GM13977 (cell line): ENCODE results near the gene ABT1.

Experiments
- DNase-seq: peaks from one replicate; pipeline ENCODE4 v3.0.0; 2012; ENCODE audit warnings: low spot score
- CTCF ChIP-seq: IDR thresholded peaks from 2 replicates; pipeline ENCODE4 v1.5.1; 2012; ENCODE audit warnings: mild to moderate bottlenecking, control low read depth; ENCODE audit not compliant: insufficient read depth; ENCODE audit errors: extremely low read depth, missing control alignments
- in situ Hi-C: fragments of 300-500 bp; cut with MboI; formaldehyde crosslinking; loops from one replicate; pipeline ENCODE4 v1.12.0; 2022; ENCODE audit warnings: low sequenced_read_pairs, low pct_unique_long_range_greater_than_20kb, mixed read lengths, inconsistent platforms; ENCODE audit not compliant: unreplicated experiment

The ABT1 gene

DNA sequence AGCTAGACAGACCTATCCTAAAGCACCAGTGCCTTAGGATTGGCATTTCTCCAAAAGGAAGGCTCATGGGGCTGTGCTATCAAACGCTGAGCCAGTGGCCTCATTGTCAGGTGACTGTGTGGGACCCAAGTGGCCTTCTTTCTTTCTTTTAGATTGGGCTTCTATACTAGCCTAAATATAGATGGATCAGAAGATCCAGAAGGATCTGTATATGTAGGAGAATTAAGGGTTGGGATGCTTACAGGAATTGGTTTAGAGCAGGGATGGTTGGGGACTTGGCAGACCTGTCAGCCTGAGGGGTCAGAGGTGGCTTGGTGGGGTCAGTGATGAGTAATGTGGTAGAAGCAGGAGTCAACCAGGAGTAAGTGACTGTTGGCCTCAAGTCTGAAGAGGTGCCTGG is 14.8 kb downstream of the ABT1 start:
- in situ Hi-C loops = loop anchor here (10.0 kb wide), 1 partner anchor 473 kb away; no protein-coding TSS in a partner anchor
- TF ChIP-seq CTCF = no peak
- no peak for DNase-seq

- in situ Hi-C loops = loop anchor here (10.0 kb wide), 1 partner anchor 472 kb away; no protein-coding TSS in a partner anchor
- no peak for DNase-seq
- no peak for TF ChIP-seq CTCF
Measured at GRCh38 chr6:26613201-26613600, 16.4 kb downstream of the ABT1 start.

DNA sequence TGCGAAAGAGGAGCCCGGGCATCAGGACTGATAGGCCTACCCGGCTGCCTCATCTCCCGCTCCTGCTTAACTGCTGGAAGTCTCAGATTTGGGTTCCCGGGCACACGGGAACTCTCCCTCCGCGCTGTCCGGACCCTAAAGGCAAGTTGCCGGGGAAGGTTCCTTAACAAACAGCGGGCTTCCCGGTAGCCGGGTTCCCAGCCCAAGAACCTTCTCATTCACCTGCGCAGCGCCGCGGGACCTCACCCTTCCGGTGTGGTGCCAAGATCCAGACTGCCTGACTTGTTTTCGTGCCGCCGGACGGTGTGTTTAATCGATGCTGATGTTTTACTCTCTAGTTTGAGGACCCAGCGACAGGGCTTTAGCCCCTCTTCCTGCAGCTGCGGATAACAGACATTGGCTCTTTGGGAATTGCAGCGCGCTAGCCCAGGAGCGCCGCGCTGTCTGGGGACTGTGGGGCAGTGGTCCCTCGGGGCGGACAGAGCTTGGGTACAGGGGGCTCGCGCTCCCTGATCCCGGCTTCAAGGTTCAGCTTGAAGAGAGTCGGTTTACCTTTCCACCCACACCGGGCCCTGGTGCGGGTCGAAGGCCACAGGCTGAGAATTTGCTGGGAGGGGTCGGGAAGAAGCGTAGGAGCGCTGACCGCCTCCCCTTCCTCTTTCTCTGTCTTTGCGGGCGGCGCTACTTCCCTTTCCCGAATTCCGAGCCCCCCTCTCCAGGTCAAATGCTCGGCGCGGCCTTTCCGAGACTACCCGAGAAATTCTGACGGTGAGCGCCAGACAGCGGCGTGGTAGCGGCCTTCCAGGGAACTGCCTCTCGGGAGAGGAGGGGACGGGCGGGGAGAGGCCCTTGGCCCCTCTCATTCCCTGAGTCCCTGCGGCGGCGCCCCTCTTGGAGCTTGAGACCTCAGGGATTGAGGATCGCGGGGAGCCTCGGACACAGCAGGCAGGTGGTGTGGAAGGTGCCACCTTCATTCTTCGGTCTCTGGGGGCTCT is 17.2 kb downstream of the ABT1 start:
- in situ Hi-C loops = loop anchor here (10.0 kb wide), 1 partner anchor 471 kb away; no protein-coding TSS in a partner anchor
- no peak for DNase-seq
- no peak for TF ChIP-seq CTCF

DNA sequence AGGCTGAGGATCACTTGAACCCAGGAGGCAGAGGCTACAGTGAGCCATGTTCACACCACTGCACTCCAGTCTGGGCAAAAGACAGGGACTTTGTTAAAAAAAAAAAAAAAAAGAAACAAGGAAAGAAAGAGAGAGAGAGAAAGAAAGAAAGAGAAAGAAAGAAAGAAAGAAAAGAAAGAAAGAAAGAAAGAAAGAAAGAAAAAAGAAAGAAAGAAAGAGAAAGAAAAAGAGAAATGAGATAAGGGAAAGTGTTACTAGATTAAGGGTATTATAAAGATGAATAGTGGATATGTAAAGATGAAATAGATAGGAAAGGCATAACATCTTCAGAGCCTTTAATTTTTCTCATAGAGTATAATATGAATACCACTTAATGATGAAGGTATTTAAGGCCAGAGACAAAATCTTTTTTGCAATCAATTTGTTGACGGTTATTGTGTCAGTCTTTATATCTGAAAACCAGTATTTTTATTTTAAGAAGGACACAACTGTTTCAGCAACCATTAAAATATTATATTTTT is 26.6 kb downstream of the ABT1 start:
- no peak for DNase-seq
- TF ChIP-seq CTCF = no peak
- in situ Hi-C loops = no loop called here

DNA sequence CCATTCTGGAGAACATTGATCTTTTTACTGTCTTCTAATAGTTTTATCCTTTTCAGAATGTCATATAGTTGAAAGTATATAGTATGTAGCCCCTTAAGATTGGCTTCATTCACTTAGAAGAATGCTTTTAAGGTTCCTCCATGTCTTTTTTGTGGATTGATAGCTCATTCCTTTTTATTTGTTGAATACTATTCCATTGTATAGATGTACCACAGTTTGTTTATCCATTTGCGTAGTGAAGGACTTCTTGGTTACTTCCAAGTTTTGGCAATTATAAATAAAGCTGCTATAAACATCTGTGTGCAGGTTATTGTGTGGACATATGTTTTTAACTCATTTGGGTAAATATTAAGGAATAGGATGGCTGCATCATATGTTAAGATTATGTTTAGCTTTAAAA is 27.8 kb downstream of the ABT1 start:
- DNase-seq = no peak
- TF ChIP-seq CTCF = no peak
- in situ Hi-C loops = no loop called here

GRCh38 chr6:26627843-26628242 is 31.1 kb downstream of the ABT1 start:
- DNase-seq = no peak
- in situ Hi-C loops = no loop called here
- no peak for TF ChIP-seq CTCF
